Hippocampal formation (tissue), 2 donors: ENCODE results near the gene ZNF621.
"Not testable (repeated sequence)": the region's sequence is repeated elsewhere in the genome, so short reads cannot be mapped to it uniquely, and the experiment has no call there.

Source experiments
- DNase-seq, 2 donors: peaks; one replicate each; lab custom pipeline; 2025; lab: John Stamatoyannopoulos, UW

The ZNF621 gene

DNA sequence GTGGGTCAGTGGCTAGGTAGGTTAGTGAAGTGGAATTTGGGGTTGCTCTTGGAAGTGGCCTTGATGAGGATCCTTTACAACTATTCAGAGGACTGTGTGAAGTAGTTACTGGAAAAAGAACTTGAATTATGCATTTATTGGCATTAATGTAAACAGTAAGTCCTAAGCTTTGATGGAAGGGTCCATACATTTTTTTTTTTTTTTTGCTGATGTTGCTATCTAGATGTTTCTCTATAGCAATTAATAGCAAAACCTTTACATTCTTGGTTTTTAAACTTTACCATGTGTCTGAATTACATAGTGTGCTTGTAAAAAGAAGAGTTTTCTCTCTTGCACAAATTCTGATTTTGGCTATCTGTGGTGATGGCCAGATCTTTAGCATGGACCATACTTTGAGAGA is 9.5 kb downstream of the ZNF621 start:
- no peak for DNase-seq

- DNase-seq, result no peak
Observed at GRCh38 chr3:40546816-40547215, 22.1 kb downstream of the ZNF621 start.

DNA sequence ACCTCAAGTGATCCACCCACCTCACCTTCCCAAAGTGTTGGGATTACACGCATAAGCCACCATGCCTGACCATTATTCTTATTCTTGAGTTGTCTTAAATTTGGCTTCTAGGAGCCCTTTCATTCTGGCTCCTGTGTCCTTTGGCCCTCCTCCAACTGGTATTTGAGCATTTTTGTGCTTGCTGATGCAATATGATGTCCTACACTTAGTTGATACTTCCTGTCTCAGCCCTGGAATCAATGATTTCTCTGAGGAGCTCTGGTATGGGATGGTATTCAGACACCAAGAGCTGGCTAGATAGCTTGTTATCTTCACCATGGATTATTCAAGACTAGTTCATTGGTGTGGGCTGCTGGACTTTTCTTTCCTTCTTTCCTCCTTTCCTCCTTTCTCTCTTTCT is 25.4 kb downstream of the ZNF621 start:
- DNase-seq, result no peak

DNA sequence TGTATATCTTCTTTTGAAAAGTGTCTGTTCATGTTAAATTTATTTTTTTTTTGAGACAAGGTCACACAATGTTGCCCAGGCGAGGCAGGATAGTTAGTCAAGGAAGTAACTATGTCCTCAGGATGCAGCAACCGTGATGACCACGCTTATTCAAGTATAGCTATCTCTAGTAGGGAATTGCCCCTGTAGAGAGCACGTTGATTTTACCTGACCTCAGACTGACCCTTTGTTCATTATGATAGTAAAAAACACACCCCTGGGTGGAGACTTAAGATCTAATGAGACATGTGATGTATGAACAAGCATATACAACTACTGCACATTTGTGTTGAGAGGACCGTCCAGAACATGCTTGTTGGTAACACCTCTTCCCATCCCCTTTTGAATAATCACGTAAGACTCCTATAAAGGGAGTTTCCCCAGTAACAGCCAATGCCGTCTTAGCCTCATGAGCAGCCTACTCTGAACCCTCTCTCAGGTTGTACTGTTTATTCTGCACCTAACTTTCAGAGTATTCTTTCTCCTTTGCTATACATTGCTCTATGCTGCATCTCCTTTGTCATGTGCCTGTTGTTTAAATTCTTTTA is 32.9 kb downstream of the ZNF621 start:
- no peak for DNase-seq

DNA sequence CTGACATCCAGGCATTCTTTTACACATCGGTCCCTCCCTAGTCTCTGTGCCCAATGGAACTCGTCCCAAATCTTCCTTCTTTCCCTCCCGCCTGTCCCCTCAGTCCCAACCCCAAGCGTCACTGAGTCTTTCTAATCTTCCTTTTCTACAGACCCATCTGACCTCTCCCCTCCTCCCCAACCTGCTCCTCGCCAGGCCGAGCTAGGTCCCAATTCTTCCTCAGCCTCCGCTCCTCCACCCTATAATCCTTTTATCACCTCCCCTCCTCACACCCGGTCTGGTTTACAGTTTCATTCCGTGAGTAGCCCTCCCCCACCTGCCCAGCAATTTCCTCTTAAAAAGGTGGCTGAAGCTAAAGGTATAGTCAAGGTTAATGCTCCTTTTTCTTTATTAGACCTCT is 37.7 kb downstream of the ZNF621 start:
- not testable (repeated sequence) for DNase-seq

- DNase-seq, result not testable (repeated sequence)
Observed at GRCh38 chr3:40565629-40566028, 40.9 kb downstream of the ZNF621 start.

- DNase-seq, result no peak
Observed at GRCh38 chr3:40566694-40567093, 41.9 kb downstream of the ZNF621 start.

DNA sequence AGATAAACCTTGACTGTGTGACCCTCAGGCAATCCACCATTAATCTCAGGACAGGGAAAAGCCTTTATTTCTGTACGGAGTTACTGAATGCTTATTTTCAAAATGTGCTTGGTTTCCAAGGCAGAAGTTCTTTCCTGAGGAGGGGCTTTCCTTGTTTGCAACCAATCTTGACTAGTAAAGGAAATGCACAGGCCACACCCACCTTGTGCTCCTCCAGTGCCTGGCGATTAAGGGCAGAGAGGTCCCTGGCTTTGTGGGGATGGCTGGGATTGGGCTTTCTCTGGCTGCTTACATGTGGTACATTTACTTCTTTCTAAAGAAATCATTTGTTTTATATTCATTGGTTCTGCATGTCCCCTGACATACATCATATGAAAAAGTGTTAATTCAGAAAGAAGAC is 47.8 kb downstream of the ZNF621 start:
- no peak for DNase-seq

DNA sequence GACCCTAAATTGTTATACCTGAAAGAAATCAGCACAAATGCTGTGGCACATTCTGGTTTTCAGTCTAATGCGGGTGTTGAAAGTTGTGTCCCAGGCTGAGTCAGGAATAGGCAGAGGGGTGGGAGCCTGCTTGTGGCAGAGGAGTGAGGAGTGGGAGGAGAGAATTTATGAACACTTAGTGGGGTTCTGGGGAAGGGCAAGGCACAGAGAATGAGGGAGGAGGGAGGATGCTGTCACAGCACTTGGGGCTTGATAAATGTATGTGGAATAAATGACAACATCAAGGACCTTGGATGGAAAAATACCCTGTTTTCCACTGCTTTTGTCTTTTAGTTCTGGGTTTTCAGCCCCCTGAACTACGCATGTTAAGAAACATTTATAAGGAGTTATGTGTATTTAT is 49.3 kb downstream of the ZNF621 start:
- no peak for DNase-seq

DNA sequence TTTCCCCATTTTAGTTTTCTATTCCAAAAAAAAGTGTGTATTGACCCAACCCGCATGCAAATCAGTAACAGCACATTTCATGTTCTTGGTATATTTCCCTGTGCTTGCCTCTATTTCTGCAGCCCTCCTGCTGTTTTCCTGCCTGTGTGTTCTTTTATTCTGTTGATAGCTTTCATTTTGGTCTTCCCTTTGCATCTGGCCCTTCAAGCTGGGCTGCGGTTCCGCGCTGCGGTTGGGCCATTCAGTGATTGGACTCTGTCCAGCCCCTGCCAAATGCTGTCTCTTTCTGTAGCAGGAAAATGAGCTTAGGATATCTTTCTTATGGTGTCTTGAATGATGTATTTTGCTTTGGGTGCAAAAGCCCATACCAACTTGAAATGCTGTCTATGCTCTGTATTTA is 49.9 kb downstream of the ZNF621 start:
- peak in 1 of 2 donors; percentile 11 for DNase-seq

- no peak for DNase-seq
Observed at GRCh38 chr3:40576396-40576795, 51.6 kb downstream of the ZNF621 start.

DNA sequence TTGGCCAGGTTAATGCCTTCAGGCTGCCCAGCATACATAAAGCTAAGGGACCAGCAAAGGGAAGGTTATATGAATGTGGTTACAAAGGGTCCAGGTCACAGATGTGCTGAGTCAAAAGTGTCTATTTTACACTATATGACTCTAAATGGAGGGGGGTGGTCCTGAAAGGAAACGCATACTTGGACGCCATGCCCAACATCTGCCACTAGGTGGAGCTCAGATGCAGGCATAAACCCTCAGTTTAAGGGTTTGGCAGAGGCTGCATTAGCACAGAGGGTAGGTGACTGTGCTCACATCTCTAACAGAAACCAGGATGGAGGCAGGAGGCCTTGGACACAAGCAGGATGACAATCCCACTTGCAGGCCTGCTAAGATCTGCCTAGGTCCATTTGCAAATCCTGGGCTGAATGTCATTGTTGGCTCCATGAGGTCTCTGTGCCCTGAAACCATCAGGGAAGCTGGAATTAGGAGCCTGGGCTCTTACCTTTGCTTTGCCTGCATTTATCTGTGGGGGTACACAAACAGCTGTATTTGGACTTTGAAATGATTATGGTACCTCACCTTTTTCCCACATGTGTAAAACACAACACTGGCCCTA is 55.8 kb downstream of the ZNF621 start:
- peak; percentile 43 to 67 for DNase-seq

GRCh38 chr3:40581166-40581565 is 56.4 kb downstream of the ZNF621 start:
- DNase-seq, result peak in 1 of 2 donors; percentile 45

GRCh38 chr3:40582401-40583027 is 57.8 kb downstream of the ZNF621 start:
- no peak for DNase-seq

DNA sequence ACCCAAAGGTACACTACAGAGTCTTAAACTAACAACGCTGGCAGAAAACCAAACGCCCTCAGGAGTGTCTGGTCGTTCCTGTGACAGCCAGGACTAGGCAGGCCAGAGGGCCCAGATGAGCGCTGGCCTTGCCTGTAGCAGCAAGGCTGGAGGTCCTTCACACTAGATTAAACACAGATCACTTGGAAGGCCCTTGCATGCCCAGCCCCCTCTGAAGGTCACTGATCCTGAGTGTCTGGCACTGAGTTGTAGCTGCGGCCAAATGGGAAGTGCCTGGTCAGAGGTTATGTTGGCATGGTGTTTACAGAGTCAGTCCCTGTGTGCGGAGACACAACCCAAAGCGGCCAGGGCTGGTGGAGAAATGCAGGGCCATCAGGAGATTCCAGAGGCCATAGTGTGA is 58.9 kb downstream of the ZNF621 start:
- DNase-seq, result no peak

- peak; percentile 77 to 81 for DNase-seq
Observed at GRCh38 chr3:40584625-40585189, 59.9 kb downstream of the ZNF621 start.

- DNase-seq, result no peak
Observed at GRCh38 chr3:40585381-40586016, 60.7 kb downstream of the ZNF621 start.

GRCh38 chr3:40586901-40587300 is 62.1 kb downstream of the ZNF621 start:
- DNase-seq, result no peak

GRCh38 chr3:40588406-40588805 is 63.6 kb downstream of the ZNF621 start:
- no peak for DNase-seq
